Uterus (tissue), 4 donors: ENCODE measurements around the gene HSDL2. TPM values are rescaled to one million over a fixed set of nuclear protein-coding genes. Genes with fewer than 3 reads are reported as not detected.

Experiments
- DNase-seq, 2 donors: peaks; one replicate each; pipeline ENCODE4 v3.0.0-alpha.2; 2019 to 2020
- H3K27ac ChIP-seq, 2 donors: fragments of 200-600 bp; sonication (generic); 1 replicate in 1 of 2; 2 replicates in 1 of 2; pipeline ENCODE4 v1.5.1; 2016 to 2018
- H3K27me3 ChIP-seq, 2 donors: fragments of 200-600 bp; sonication (generic); one replicate each; pipeline ENCODE4 v1.5.1; 2018 to 2019; ENCODE audit warnings: control low read depth in 1 of 2
- H3K36me3 ChIP-seq, 2 donors: fragments of 200-600 bp; sonication (generic); one replicate each; pipeline ENCODE4 v1.5.1; 2019; ENCODE audit warnings: control low read depth in 1 of 2
- H3K4me1 ChIP-seq, 2 donors: fragments of 200-600 bp; sonication (generic); one replicate each; pipeline ENCODE4 v1.5.1; 2018 to 2019; ENCODE audit warnings: control low read depth in 1 of 2
- H3K4me3 ChIP-seq, 2 donors: fragments of 200-600 bp; sonication (generic); 1 replicate in 1 of 2; 2 replicates in 1 of 2; pipeline ENCODE4 v1.5.1; 2018 to 2019; ENCODE audit warnings: mild to moderate bottlenecking in 1 of 2
- H3K9me3 ChIP-seq, 2 donors: fragments of 200-600 bp; sonication (generic); one replicate each; pipeline ENCODE4 v1.5.1; 2019; ENCODE audit warnings: control low read depth in 1 of 2
- POLR2A ChIP-seq, 2 donors: fragments of 450-650 bp; IDR thresholded peaks; one replicate each; pipeline ENCODE4 v1.6.1; 2016; ENCODE audit warnings: antibody characterized with exemption in 2 of 2, mild to moderate bottlenecking in 1 of 2, moderate library complexity in 1 of 2
- intact Hi-C: fragments of 100-400 bp; cut with DNase I; formaldehyde crosslinking; loops from one replicate; pipeline ENCODE4 v1.15.1; 2023; ENCODE audit warnings: low total_unique reads
- total RNA-seq, 4 donors: library from RNA; depleted of rRNA in 3 of 4; stranded (reverse); fragments of >200 nt in 3 of 4; gene quantifications; one replicate each; pipeline versions ENCODE4 v1.1.0 to v1.2.4, GENCODE V29; 2014 to 2023
- TF ChIP-seq, protein P1 (sequence below), 4 experiments: fragments of 200-600 bp in 2 of 4; fragments of 450-650 bp in 2 of 4; sonication (generic) in 2 of 4; IDR thresholded peaks; one replicate each; pipeline ENCODE4 v1.5.1; 2016 to 2019; ENCODE audit warnings: antibody characterized with exemption in 4 of 4, mild to moderate bottlenecking in 2 of 4, moderate library complexity in 1 of 4
- donor health status: DM: yes; HTN: yes; CAD: no.

Gene HSDL2
- total RNA-seq, 4 donors from 2014 or later, result 12.6 to 55.1 (median 39.1) TPM

DNA sequence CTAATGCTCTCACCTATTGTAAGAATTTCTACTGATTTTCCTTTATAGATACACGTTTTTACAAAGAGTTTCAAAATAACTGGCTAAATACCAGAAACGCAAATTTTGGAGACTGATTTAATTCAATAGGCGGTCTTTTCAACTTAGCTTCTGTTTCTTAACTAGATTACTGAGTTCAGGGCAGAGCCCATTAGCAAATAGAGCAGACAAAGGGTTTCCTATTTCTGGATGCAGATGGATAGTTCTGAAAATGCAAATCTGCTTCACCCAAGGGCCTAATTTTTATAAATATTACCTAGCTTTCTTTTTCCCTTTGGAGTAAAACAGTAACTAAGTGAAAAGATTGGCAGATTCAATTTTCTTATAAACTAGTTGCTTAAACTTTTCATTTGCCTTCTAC lies 93.1 kb downstream of the HSDL2 start:
- no peaks in the 10 kb centered on the region for H3K27me3 ChIP-seq
- no peak overlapping the region for H3K27ac ChIP-seq
- H3K4me1 ChIP-seq, result no peaks in the 10 kb centered on the region

DNA sequence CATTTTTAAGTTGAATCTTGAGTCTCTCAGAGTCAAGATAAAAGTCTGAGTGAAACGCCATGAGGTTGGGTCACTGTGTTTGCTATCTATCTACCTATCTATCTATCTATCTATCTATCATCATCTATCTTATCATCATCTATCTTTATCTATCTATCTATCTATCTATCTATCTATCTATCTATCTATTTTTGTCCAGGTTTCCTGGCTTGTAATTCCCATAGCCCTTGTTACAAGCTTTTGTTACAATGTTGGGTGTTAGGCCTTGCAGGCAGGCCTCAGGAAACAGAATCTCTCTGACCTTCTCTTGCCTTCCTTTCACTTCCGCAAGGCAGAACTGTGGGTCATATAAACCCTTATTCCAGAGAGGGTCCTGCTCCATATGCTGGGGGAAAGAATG lies 94.1 kb downstream of the HSDL2 start:
- intact Hi-C loops, result no loop called here
- TF ChIP-seq, protein P1, sequence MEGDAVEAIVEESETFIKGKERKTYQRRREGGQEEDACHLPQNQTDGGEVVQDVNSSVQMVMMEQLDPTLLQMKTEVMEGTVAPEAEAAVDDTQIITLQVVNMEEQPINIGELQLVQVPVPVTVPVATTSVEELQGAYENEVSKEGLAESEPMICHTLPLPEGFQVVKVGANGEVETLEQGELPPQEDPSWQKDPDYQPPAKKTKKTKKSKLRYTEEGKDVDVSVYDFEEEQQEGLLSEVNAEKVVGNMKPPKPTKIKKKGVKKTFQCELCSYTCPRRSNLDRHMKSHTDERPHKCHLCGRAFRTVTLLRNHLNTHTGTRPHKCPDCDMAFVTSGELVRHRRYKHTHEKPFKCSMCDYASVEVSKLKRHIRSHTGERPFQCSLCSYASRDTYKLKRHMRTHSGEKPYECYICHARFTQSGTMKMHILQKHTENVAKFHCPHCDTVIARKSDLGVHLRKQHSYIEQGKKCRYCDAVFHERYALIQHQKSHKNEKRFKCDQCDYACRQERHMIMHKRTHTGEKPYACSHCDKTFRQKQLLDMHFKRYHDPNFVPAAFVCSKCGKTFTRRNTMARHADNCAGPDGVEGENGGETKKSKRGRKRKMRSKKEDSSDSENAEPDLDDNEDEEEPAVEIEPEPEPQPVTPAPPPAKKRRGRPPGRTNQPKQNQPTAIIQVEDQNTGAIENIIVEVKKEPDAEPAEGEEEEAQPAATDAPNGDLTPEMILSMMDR (IDR thresholded peaks at IDR 0.05), result no peak
- no peak for TF ChIP-seq POLR2A (IDR thresholded peaks at IDR 0.05)
- Histone ChIP-seq H3K9me3 (peaks cover 0 to 5% of the 10 kb centered on the region in 2 donors), H3K27ac (no peak overlapping the region), H3K27me3 (no peaks in the 10 kb centered on the region), H3K4me3 (no peak overlapping the region), H3K36me3 (no peaks in the 10 kb centered on the region), H3K4me1 (no peaks in the 10 kb centered on the region)
- no peak for DNase-seq

More for the DNA sequence above, 93.1 kb downstream of the HSDL2 start:
- no peaks in the 10 kb centered on the region for H3K36me3 ChIP-seq
- H3K9me3 ChIP-seq, result peaks cover 0 to 2% of the 10 kb centered on the region in 2 donors
- intact Hi-C loops, result no loop called here
- no peak for DNase-seq
- TF ChIP-seq, protein P1 (IDR thresholded peaks at IDR 0.05), result no peak
- no peak for TF ChIP-seq POLR2A (IDR thresholded peaks at IDR 0.05)
- no peak overlapping the region for H3K4me3 ChIP-seq

DNA sequence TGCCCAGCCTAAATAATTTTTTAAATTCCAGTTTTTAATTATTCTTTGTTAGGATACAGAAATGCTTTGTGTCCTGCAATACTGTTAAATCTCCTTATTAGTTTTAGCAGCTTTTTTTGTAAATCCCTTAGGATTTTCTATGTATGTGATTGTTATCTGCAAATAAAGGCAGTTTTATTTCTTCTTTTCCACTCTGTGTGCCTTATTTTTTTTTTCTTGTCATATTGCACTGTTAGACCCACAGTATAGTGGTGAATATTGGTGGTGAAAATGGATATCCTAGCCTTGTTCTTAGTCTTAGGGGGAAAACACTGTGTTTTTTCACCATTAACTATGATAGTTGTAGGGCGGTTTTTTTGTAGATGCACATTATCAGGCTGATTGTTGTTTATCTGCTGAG lies 95.4 kb downstream of the HSDL2 start:
- TF ChIP-seq, protein P1 (IDR thresholded peaks at IDR 0.05), result no peak
- TF ChIP-seq POLR2A (IDR thresholded peaks at IDR 0.05), result no peak
- intact Hi-C loops, result no loop called here

DNA sequence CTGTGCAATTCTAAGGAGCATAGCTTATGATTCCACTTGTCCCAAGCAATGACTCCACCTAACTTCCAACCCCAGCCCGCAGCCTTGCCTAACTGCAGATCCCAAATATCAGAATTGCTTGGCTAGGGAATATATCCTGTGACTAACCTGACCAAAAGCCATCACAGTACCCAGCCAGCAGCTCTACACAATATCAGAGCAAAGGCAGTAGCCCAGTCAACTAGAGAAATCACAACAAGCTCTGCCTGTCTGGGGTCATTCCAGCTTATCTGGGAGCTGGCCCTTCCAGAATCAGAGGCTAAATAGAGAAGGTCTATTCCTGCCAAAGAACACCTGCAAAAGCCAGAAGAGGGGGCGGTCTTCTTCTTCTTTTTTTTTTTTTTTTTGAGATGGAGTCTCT lies 97.4 kb downstream of the HSDL2 start:
- DNase-seq, result no peak
- TF ChIP-seq, protein P1 (IDR thresholded peaks at IDR 0.05), result no peak
- TF ChIP-seq POLR2A (IDR thresholded peaks at IDR 0.05), result no peak
- Histone ChIP-seq H3K27me3 (no peaks in the 10 kb centered on the region), H3K9me3 (peaks cover 0 to 5% of the 10 kb centered on the region in 2 donors), H3K36me3 (no peaks in the 10 kb centered on the region), H3K27ac (no peak overlapping the region), H3K4me3 (no peak overlapping the region), H3K4me1 (no peaks in the 10 kb centered on the region)
- intact Hi-C loops, result no loop called here

More for the DNA sequence above, 95.4 kb downstream of the HSDL2 start:
- no peak for DNase-seq
- Histone ChIP-seq H3K4me1 (no peaks in the 10 kb centered on the region), H3K27me3 (no peaks in the 10 kb centered on the region), H3K36me3 (no peaks in the 10 kb centered on the region), H3K4me3 (no peak overlapping the region), H3K27ac (no peak overlapping the region), H3K9me3 (peaks cover 0 to 5% of the 10 kb centered on the region in 2 donors)

DNA sequence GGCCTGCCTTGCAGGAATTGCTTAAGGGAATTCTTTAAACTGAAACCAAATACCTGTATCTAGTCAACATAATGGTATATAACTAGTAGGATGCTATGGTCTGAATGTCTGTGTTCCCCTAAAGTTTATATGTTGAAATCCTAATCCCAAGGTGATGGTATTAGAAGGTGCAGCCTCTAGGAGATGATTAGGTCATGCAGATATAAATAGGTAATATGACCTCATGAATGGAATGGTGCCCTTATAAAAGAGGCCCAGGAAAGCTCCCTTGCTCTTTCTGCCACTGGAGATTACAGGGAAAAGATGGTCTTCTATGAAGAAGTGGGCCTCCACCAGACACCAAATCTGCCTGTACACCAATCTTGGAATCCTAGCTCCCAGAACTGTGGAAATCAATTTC lies 99.3 kb downstream of the HSDL2 start:
- no peak for DNase-seq
- Histone ChIP-seq H3K27ac (no peak overlapping the region), H3K4me3 (no peak overlapping the region), H3K4me1 (no peaks in the 10 kb centered on the region), H3K36me3 (no peaks in the 10 kb centered on the region), H3K9me3 (peaks cover 0 to 5% of the 10 kb centered on the region in 2 donors), H3K27me3 (no peaks in the 10 kb centered on the region)
- TF ChIP-seq, protein P1 (IDR thresholded peaks at IDR 0.05), result no peak
- TF ChIP-seq POLR2A (IDR thresholded peaks at IDR 0.05), result no peak
- intact Hi-C loops, result no loop called here
